ENCODE measurements around the gene CRYGS.
"Not testable (repeated sequence)": the region's sequence is repeated elsewhere in the genome, so short reads cannot be mapped to it uniquely, and the experiment has no call there.

CRYGS gene

GRCh38 chr3:186544281-186544680 lies at the start of gene CRYGS:
TSS of gene CRYGS (minus strand) at chr3:186544380. CDS start at chr3:186544326, 54 bp downstream.
- DNase-seq (ENCODE audit: low spot score in 2 of 2), result no peak
- Mint-ChIP-seq H3K36me3 (ENCODE audit: insufficient read depth) (peaks cover 13% of the 10 kb centered on the region), H3K4me1 (peaks cover 9% of the 10 kb centered on the region), H3K27me3 (no peaks in the 10 kb centered on the region), H3K4me3 (no peak within 1 kb of the TSS), H3K27ac (ENCODE audit: low read depth) (no peak within 1 kb of the TSS), H3K9me3 (no peaks in the 10 kb centered on the region)
- no peak for ATAC-seq (replicated peaks; ENCODE audit: extremely low read depth, poor library complexity, severe bottlenecking)

DNA sequence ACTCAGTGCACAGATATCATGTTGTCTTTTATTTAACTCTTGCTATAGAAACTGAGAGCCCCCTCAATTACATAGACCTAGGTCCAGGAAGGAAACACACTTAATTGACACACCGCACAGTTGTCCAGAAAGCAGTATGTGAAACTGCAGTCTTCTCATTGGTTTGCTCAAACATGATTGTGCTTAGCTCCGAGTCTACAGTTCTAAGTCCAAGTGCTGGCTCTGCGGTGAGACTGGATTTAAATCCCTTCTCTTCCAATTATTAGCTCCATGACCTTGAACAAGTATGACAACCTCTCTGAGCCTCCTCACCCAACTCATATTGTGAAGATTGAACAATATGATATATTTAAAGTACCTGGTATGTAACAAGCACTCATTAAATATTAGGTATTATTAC lies 49.7 kb upstream of the CRYGS start:
- no peak for DNase-seq (ENCODE audit: low spot score in 2 of 2)
- Mint-ChIP-seq H3K27ac (ENCODE audit: low read depth) (no peak overlapping the region), H3K4me1 (peaks cover 8% of the 10 kb centered on the region), H3K9me3 (no peaks in the 10 kb centered on the region), H3K27me3 (peaks cover 25% of the 10 kb centered on the region), H3K36me3 (ENCODE audit: insufficient read depth) (no peaks in the 10 kb centered on the region), H3K4me3 (no peak overlapping the region)
- no peak for ATAC-seq (replicated peaks; ENCODE audit: extremely low read depth, poor library complexity, severe bottlenecking)

DNA sequence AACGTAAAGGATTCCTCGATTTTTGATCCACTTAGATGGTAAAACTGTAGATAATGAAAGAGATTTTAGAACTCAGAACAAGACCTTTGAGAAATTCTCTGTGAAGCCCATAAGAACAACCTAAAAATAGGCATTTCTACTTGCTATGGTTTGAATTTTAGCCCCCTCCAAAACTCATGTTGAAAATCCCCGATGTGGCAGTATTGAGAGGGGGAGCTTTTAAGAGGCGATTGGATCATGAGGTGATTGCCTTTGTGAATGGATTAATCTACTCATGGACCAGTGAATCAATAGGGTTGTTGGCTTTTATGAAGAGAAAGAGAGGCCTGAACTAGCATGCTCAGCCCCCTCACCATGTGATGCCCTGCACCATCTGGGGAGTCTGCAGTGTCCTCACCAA lies 48.5 kb upstream of the CRYGS start:
- H3K9me3 Mint-ChIP-seq, result no peaks in the 10 kb centered on the region
- H3K27me3 Mint-ChIP-seq, result peaks cover 14% of the 10 kb centered on the region
- ATAC-seq (replicated peaks; ENCODE audit: extremely low read depth, poor library complexity, severe bottlenecking) (no peak), DNase-seq (ENCODE audit: low spot score in 2 of 2) (no peak)
- H3K27ac Mint-ChIP-seq (ENCODE audit: low read depth), result no peak overlapping the region
- H3K4me1 Mint-ChIP-seq, result peaks cover 8% of the 10 kb centered on the region
- no peak overlapping the region for H3K4me3 Mint-ChIP-seq
- no peaks in the 10 kb centered on the region for H3K36me3 Mint-ChIP-seq (ENCODE audit: insufficient read depth)

DNA sequence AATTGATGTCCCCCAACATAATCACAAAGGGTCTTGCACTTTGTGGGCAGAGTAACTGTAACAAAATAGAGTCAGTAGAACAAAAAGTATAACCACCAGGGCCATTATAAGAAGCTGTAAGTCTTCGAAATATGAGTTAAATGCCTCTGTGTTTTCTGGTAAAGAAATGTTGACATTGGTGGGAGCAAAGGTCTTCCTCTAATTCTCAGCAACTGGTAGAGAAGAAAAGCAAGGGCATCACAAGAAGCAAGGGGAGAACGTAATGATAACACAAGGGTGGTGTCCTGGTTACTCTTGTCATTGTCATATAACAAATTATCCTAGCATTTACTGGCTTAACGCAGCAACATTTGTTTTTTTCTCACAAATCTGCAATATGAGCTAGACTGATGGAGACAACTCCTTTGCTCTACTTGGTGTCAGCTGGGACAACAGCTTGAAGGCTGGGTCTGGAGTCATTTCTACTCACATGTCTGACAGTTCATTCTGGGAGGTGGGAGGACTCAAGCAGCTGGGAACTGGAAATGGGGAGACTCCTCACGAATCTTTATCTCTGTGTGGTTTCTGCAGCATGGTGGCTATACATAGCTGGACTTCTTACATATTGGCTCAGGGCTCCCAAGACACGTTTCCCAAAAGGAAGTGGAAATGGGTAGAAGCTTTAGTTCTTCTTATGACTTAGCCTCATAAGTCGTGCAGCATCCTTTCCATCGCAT lies 46.6 kb upstream of the CRYGS start:
- DNase-seq (ENCODE audit: low spot score in 2 of 2) (no peak), ATAC-seq (replicated peaks; ENCODE audit: extremely low read depth, poor library complexity, severe bottlenecking) (no peak)
- Mint-ChIP-seq H3K4me1 (peaks cover 8% of the 10 kb centered on the region), H3K36me3 (ENCODE audit: insufficient read depth) (peaks cover 4% of the 10 kb centered on the region), H3K27me3 (no peaks in the 10 kb centered on the region), H3K27ac (ENCODE audit: low read depth) (no peak overlapping the region), H3K9me3 (no peaks in the 10 kb centered on the region), H3K4me3 (no peak overlapping the region)

- H3K4me1 Mint-ChIP-seq, result peaks cover 8% of the 10 kb centered on the region
- DNase-seq (ENCODE audit: low spot score in 2 of 2) (no peak), ATAC-seq (replicated peaks; ENCODE audit: extremely low read depth, poor library complexity, severe bottlenecking) (no peak)
- H3K36me3 Mint-ChIP-seq (ENCODE audit: insufficient read depth), result peaks cover 9% of the 10 kb centered on the region
- H3K4me3 Mint-ChIP-seq, result no peak overlapping the region
- no peaks in the 10 kb centered on the region for H3K9me3 Mint-ChIP-seq
- H3K27ac Mint-ChIP-seq (ENCODE audit: low read depth), result no peak overlapping the region
- no peaks in the 10 kb centered on the region for H3K27me3 Mint-ChIP-seq
These were observed 45.8 kb upstream of the CRYGS start for GRCh38 chr3:186589856-186590579.

GRCh38 chr3:186589121-186589520 lies 44.9 kb upstream of the CRYGS start:
- Mint-ChIP-seq H3K27me3 (no peaks in the 10 kb centered on the region), H3K4me3 (no peak overlapping the region), H3K27ac (ENCODE audit: low read depth) (no peak overlapping the region), H3K9me3 (no peaks in the 10 kb centered on the region), H3K4me1 (peaks cover 8% of the 10 kb centered on the region), H3K36me3 (ENCODE audit: insufficient read depth) (peaks cover 17% of the 10 kb centered on the region)
- ATAC-seq (replicated peaks; ENCODE audit: extremely low read depth, poor library complexity, severe bottlenecking) (no peak), DNase-seq (ENCODE audit: low spot score in 2 of 2) (no peak)

- Mint-ChIP-seq H3K4me3 (no peak overlapping the region), H3K9me3 (no peaks in the 10 kb centered on the region), H3K36me3 (ENCODE audit: insufficient read depth) (peaks cover 22% of the 10 kb centered on the region), H3K27ac (ENCODE audit: low read depth) (no peak overlapping the region), H3K4me1 (peaks cover 8% of the 10 kb centered on the region), H3K27me3 (no peaks in the 10 kb centered on the region)
- ATAC-seq (replicated peaks; ENCODE audit: extremely low read depth, poor library complexity, severe bottlenecking) (no peak), DNase-seq (ENCODE audit: low spot score in 2 of 2) (no peak)
These were observed 44.5 kb upstream of the CRYGS start for GRCh38 chr3:186588632-186589031.

DNA sequence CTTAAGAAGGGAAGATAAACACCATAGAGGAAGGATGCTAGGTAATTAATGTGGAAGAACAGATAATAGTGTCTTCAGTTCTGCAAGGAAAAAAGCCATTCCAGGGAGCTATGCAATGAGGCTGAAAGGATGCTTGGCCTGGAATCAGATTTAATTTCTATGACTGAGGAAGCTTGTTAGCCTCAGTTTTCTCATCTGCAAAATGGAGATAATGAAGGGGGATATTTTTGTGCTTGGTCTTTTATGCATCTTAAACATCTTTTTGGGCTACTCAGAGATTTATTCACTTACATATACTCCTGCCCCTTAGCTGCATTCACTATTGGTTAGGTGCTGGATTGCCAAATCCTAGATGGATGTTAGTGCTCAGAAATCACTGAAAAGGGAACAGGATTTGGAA lies 43.0 kb upstream of the CRYGS start:
- H3K27me3 Mint-ChIP-seq, result no peaks in the 10 kb centered on the region
- no peaks in the 10 kb centered on the region for H3K9me3 Mint-ChIP-seq
- H3K36me3 Mint-ChIP-seq (ENCODE audit: insufficient read depth), result peaks cover 36% of the 10 kb centered on the region
- DNase-seq (ENCODE audit: low spot score in 2 of 2) (no peak), ATAC-seq (replicated peaks; ENCODE audit: extremely low read depth, poor library complexity, severe bottlenecking) (no peak)
- H3K4me3 Mint-ChIP-seq, result no peak overlapping the region
- H3K4me1 Mint-ChIP-seq, result peaks cover 8% of the 10 kb centered on the region
- H3K27ac Mint-ChIP-seq (ENCODE audit: low read depth), result no peak overlapping the region

- not testable (repeated sequence) for H3K9me3 Mint-ChIP-seq; ATAC-seq (replicated peaks; ENCODE audit: extremely low read depth, poor library complexity, severe bottlenecking); DNase-seq (ENCODE audit: low spot score in 2 of 2); H3K4me3 Mint-ChIP-seq; H3K27me3 Mint-ChIP-seq; H3K4me1 Mint-ChIP-seq; H3K27ac Mint-ChIP-seq (ENCODE audit: low read depth)
- peaks cover 40% of the 10 kb centered on the region for H3K36me3 Mint-ChIP-seq (ENCODE audit: insufficient read depth)
These were observed 42.1 kb upstream of the CRYGS start for GRCh38 chr3:186586245-186586644.

GRCh38 chr3:186583831-186584230 lies 39.7 kb upstream of the CRYGS start:
- Mint-ChIP-seq H3K4me1 (no peaks in the 10 kb centered on the region), H3K27me3 (no peaks in the 10 kb centered on the region), H3K4me3 (no peak overlapping the region), H3K27ac (ENCODE audit: low read depth) (no peak overlapping the region), H3K9me3 (no peaks in the 10 kb centered on the region), H3K36me3 (ENCODE audit: insufficient read depth) (peaks cover 56% of the 10 kb centered on the region)
- ATAC-seq (replicated peaks; ENCODE audit: extremely low read depth, poor library complexity, severe bottlenecking) (no peak), DNase-seq (ENCODE audit: low spot score in 2 of 2) (no peak)

DNA sequence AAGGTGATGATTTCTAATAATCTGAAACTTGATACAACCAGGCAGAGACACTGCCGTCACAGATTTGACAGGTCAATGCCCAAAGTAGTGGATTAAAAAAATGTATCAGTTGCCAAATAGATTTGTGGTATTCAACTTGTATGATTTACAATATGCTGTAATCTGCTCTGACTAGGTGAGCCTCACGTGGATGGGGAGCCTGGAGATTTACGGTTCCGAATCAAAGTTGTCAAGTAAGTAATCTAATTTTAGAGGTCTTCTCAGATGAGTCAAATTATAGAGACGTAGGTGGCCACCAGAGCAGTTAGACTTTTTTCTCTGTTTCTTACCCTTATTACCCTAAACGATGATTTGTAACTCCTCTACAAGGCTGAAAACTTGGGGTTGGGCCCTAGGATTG lies 38.4 kb upstream of the CRYGS start:
- Mint-ChIP-seq H3K9me3 (no peaks in the 10 kb centered on the region), H3K27ac (ENCODE audit: low read depth) (no peak overlapping the region), H3K36me3 (ENCODE audit: insufficient read depth) (peaks cover 64% of the 10 kb centered on the region), H3K4me3 (no peak overlapping the region), H3K4me1 (peaks cover 5% of the 10 kb centered on the region), H3K27me3 (no peaks in the 10 kb centered on the region)
- ATAC-seq (replicated peaks; ENCODE audit: extremely low read depth, poor library complexity, severe bottlenecking) (no peak), DNase-seq (ENCODE audit: low spot score in 2 of 2) (no peak)

GRCh38 chr3:186580785-186581184 lies 36.6 kb upstream of the CRYGS start:
- no peaks in the 10 kb centered on the region for H3K9me3 Mint-ChIP-seq
- no peaks in the 10 kb centered on the region for H3K27me3 Mint-ChIP-seq
- peaks cover 5% of the 10 kb centered on the region for H3K4me1 Mint-ChIP-seq
- H3K27ac Mint-ChIP-seq (ENCODE audit: low read depth), result no peak overlapping the region
- no peak overlapping the region for H3K4me3 Mint-ChIP-seq
- ATAC-seq (replicated peaks; ENCODE audit: extremely low read depth, poor library complexity, severe bottlenecking) (no peak), DNase-seq (ENCODE audit: low spot score in 2 of 2) (no peak)
- H3K36me3 Mint-ChIP-seq (ENCODE audit: insufficient read depth), result peaks cover 74% of the 10 kb centered on the region

GRCh38 chr3:186577521-186577920 lies 33.3 kb upstream of the CRYGS start:
- H3K27ac Mint-ChIP-seq (ENCODE audit: low read depth), result no peak overlapping the region
- H3K4me3 Mint-ChIP-seq, result no peak overlapping the region
- H3K36me3 Mint-ChIP-seq (ENCODE audit: insufficient read depth), result peaks cover 64% of the 10 kb centered on the region
- DNase-seq (ENCODE audit: low spot score in 2 of 2) (no peak), ATAC-seq (replicated peaks; ENCODE audit: extremely low read depth, poor library complexity, severe bottlenecking) (no peak)
- no peaks in the 10 kb centered on the region for H3K9me3 Mint-ChIP-seq
- H3K27me3 Mint-ChIP-seq, result no peaks in the 10 kb centered on the region
- peaks cover 13% of the 10 kb centered on the region for H3K4me1 Mint-ChIP-seq

All from central memory CD8-positive, alpha-beta T cell (primary cell).